Inflammatory macrophage (primary cell): ENCODE measurements around the gene DDX52.
A peak's percentile ranks its signal among the peaks of the same experiment; 100 is the strongest.

Experiments used
- DNase-seq, 2 donors: peaks; one replicate each; pipeline ENCODE4 v3.0.0-alpha.2; 2020 to 2022

DDX52 gene

DNA sequence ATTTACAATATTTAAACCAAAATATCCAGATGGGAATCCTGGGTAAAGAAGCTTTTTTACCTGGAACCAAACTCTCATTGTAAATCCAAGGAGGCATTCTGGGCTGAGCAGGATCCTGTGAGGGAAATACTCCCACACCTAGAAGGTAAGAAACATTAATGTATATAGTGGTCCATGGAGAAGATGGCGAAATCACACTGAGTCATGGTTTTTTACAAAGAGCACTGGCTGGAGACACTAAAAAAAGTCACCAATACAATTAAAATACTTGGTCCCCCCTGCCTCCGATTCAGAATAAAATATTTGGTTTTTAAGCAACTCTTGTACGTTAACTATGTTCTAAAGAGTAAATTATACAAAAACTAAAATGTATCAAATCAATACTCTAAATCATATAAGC is 67.0 kb downstream of the DDX52 start:
- no peak for DNase-seq

GRCh38 chr17:37574427-37574826 is 68.8 kb downstream of the DDX52 start:
- DNase-seq, result no peak

DNA sequence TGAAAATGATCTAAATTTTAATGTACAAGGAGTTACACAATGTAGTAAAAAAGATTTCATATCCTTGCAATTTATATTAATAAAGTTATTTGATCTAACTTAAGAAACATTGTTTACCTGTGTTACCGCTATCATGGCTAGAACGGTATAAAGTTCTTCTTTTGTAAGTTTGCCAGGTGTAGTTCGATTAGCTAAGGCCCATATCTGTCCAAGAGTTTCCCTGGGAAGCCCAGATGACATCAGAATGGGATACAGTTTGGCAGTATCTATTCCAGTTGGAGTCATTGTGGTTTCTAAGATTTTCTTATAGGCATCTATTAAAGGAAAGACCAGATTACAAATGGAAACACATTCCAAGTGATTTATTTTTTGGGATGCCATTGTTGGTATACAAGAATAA is 71.6 kb downstream of the DDX52 start:
- no peak for DNase-seq

GRCh38 chr17:37570527-37571093 is 72.6 kb downstream of the DDX52 start:
- DNase-seq, result peak in 1 of 2 donors; percentile 32

GRCh38 chr17:37568350-37569053 is 74.7 kb downstream of the DDX52 start:
- DNase-seq, result no peak

DNA sequence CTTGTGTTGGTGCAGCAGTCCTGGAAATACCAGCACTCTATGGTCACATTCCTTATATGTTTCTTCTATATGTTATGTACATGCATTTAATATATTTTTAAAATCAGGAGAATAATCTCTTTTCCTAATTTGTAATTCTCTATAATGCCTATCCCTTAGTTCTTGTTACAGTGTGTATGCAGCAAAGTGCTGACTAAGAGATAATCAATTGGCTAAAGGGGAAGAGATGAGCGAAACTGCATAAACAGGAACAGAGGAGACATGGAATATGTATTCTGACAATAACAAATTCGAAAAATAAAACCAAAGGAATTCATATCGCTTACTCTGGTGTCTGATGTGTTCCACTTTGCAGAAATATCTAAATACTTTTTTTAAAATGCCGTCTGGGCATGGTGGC is 75.7 kb downstream of the DDX52 start:
- DNase-seq, result no peak

- DNase-seq, result no peak
These were observed 76.1 kb downstream of the DDX52 start for GRCh38 chr17:37567137-37567536.

DNA sequence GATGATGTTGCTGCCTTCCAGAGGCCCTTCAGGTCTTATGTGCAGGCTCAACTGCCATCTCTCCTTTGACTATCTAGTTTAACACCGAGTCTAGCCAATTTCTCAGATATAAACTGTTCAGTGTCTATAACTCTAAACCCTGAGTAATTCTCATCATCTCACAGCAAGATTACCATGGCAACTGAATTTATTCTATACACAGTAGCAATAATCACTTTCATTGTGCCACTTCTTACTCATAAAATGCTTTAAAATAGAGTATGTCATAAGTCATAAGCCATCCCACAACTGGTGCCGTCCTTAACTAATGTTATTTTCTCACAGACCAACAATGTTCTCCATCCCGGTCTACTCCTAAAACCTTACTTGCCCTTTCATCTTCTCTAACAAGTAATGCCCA is 79.0 kb downstream of the DDX52 start:
- DNase-seq, result no peak

DNA sequence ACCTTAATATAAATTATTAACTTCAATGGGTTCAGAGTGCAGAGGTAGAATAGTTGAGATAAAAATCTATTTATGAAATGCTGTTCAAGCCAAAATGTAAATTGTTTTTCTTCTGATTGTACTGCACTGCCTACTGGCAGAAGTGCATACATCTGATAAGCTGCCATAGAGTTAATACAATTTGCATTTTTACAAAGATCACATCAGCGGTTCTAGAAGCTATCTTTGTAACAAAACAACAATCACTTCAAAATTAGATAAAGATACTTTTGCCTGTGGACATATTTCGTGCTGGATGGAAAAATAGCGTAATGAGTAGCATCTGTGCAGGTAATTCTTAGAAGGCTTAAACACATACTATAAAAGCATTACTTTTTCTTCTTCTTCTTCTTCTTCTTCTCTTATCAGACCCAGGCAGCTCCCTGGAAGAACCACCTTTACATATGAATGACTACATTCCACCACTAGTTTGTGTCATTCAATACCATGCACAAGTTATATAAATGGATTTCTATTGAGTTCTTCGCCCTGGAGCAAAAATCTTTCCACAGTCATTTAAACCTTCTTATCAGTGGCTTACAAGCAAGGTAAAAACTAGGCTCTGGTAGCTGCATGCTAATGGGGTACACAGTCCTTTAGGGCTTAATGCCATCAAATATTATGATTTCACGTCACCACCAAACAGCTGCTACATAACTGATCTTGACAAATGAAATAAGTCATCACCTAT is 81.1 kb downstream of the DDX52 start:
- DNase-seq, result no peak
